ENCODE results near the gene CIAO2B. TPM values are rescaled to one million over a fixed set of nuclear protein-coding genes. Genes with fewer than 3 reads are reported as not detected.

The CIAO2B gene
- total RNA-seq, 2 experiments from 2014 or later = 150 to 162 TPM

- peaks cover 3% of the 10 kb centered on the region for H3K4me1 Mint-ChIP-seq (ENCODE audit: low read depth)
- H3K36me3 Mint-ChIP-seq (ENCODE audit: low read depth) = peaks cover 16% of the 10 kb centered on the region
- CTCF ChIA-PET = interaction anchor here (0.5 to 4.3 kb wide), 27 partner anchors 9 to 260 kb away, joined by 3 to 54 read pairs (median 4); partner anchors contain the start of genes CDH16, CES3, CIAO2B and NAE1
- intact Hi-C loops (cut with micrococcal nuclease) = no loop called here
- POLR2A ChIA-PET = interaction anchor here (0.8 to 6.3 kb wide), 7 partner anchors 9 to 81 kb away, joined by 3 to 28 read pairs (median 3); partner anchors contain the start of genes CIAO2B and PDP2
- no peak overlapping the region for H3K4me3 Mint-ChIP-seq
- ATAC-seq = peak; percentile 92
- no peaks in the 10 kb centered on the region for H3K27me3 Mint-ChIP-seq
- peak; percentile 61 for TF ChIP-seq CTCF (IDR thresholded peaks at IDR 0.05)
- peak; percentile 77 for DNase-seq
- H3K9me3 Mint-ChIP-seq = no peaks in the 10 kb centered on the region
- H3K27ac Mint-ChIP-seq = no peak overlapping the region
These were observed 39.1 kb downstream of the CIAO2B start for GRCh38 chr16:66894948-66895688.

- H3K4me3 Mint-ChIP-seq = no peak overlapping the region
- H3K27ac Mint-ChIP-seq = no peak overlapping the region
- DNase-seq (no peak), ATAC-seq (no peak)
- TF ChIP-seq CTCF (IDR thresholded peaks at IDR 0.05) = no peak
- H3K27me3 Mint-ChIP-seq = no peaks in the 10 kb centered on the region
- H3K36me3 Mint-ChIP-seq (ENCODE audit: low read depth) = peaks cover 18% of the 10 kb centered on the region
- ChIA-PET CTCF (interaction anchor here (1.2 to 4.3 kb wide), 7 partner anchors 10 to 261 kb away, joined by 3 to 54 read pairs (median 5); partner anchors contain the start of genes NAE1, PDP2 and RRAD), POLR2A (interaction anchor here (1.4 to 6.3 kb wide), 2 partner anchors 13 to 40 kb away, joined by 3 to 28 read pairs; partner anchors contain the start of genes CIAO2B and PDP2)
- peaks cover 3% of the 10 kb centered on the region for H3K4me1 Mint-ChIP-seq (ENCODE audit: low read depth)
- no peaks in the 10 kb centered on the region for H3K9me3 Mint-ChIP-seq
- intact Hi-C loops (cut with micrococcal nuclease) = no loop called here
These were observed 40.1 kb downstream of the CIAO2B start for GRCh38 chr16:66894055-66894454.

- Mint-ChIP-seq H3K27ac (no peak overlapping the region), H3K27me3 (no peaks in the 10 kb centered on the region), H3K9me3 (no peaks in the 10 kb centered on the region), H3K4me1 (ENCODE audit: low read depth) (peaks cover 18% of the 10 kb centered on the region), H3K4me3 (no peak overlapping the region), H3K36me3 (ENCODE audit: low read depth) (peaks cover 29% of the 10 kb centered on the region)
- POLR2A ChIA-PET = interaction anchor here (1.7 to 3.1 kb wide), 2 partner anchors 11 to 122 kb away, joined by 3 to 14 read pairs; partner anchors contain the start of gene PDP2
- ATAC-seq = no peak
- DNase-seq = no peak
- CTCF ChIA-PET = interaction anchor here (1.2 to 2.1 kb wide), 4 partner anchors 10 to 61 kb away, joined by 3 to 8 read pairs (median 6); partner anchors contain the start of gene NAE1
- intact Hi-C loops (cut with micrococcal nuclease) = no loop called here
- TF ChIP-seq CTCF (IDR thresholded peaks at IDR 0.05) = no peak
These were observed 42.4 kb downstream of the CIAO2B start for GRCh38 chr16:66891797-66892196.

GRCh38 chr16:66891360-66891759, 42.8 kb downstream of the CIAO2B start:
- Mint-ChIP-seq H3K36me3 (ENCODE audit: low read depth) (peaks cover 30% of the 10 kb centered on the region), H3K27ac (no peak overlapping the region), H3K9me3 (no peaks in the 10 kb centered on the region), H3K4me3 (no peak overlapping the region), H3K4me1 (ENCODE audit: low read depth) (peaks cover 22% of the 10 kb centered on the region), H3K27me3 (no peaks in the 10 kb centered on the region)
- intact Hi-C loops (cut with micrococcal nuclease) = no loop called here
- no peak for TF ChIP-seq CTCF (IDR thresholded peaks at IDR 0.05)
- ChIA-PET CTCF (interaction anchor here (1.2 to 3.4 kb wide), 6 partner anchors 10 to 61 kb away, joined by 3 to 11 read pairs (median 7); partner anchors contain the start of gene NAE1), POLR2A (interaction anchor here (1.3 to 3.1 kb wide), 2 partner anchors 11 to 18 kb away, joined by 3 to 14 read pairs; partner anchors contain the start of gene PDP2)
- DNase-seq (no peak), ATAC-seq (no peak)

Measured in activated CD8-positive, alpha-beta T cell treated with anti-CD3 and anti-CD28 coated beads for 36 hours (primary cell).